Measurements from ENCODE around the gene SEC22B.
A peak's percentile ranks its signal among the peaks of the same experiment; 100 is the strongest.
"Not testable (repeated sequence)": the region's sequence is repeated elsewhere in the genome, so short reads cannot be mapped to it uniquely, and the experiment has no call there.

SEC22B gene

DNA sequence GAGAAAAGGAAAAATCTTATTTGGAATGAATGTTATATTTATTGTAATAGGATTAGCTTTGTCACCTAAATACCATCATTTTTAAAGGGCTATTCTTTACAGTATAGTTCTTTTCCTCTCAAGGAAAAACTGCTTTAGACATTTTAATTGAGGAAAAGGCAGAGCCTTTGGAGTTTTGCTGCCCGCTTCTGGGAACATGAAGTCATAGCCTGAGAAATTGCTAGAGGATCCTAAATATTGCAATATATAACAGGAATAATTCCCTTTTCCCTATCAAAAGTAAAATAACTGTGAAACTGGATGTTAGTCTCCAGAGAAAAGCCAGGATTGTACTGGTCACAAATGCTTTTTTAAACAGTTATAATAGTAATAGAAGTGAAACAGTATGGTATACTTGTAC lies 30.5 kb downstream of the SEC22B start:
- not testable (repeated sequence) for DNase-seq (ENCODE audit: low read depth in 2 of 2)

DNA sequence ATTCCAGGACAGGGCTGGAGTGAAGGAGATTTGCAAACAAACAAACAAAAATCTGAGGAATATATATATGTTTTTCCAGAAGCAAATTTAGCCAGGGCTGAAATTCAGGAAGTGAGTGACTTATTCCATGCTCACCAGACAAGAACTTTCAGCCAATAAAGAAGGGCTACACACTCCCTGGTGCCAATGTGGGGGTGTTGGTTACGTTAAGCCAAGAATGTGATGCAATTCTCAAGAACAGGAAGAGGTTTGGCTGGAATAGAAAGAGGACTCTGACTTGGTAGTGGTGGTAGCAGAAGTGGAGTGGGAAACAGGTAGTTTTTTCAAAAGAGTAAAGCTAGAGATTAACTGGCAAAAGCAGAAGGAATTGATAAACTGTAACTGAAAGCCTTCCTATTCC lies 31.7 kb downstream of the SEC22B start:
- not testable (repeated sequence) for DNase-seq (ENCODE audit: low read depth in 2 of 2)

- DNase-seq (ENCODE audit: low read depth in 2 of 2), result not testable (repeated sequence)
These were observed 32.2 kb downstream of the SEC22B start for GRCh38 chr1:120144169-120144568.

DNA sequence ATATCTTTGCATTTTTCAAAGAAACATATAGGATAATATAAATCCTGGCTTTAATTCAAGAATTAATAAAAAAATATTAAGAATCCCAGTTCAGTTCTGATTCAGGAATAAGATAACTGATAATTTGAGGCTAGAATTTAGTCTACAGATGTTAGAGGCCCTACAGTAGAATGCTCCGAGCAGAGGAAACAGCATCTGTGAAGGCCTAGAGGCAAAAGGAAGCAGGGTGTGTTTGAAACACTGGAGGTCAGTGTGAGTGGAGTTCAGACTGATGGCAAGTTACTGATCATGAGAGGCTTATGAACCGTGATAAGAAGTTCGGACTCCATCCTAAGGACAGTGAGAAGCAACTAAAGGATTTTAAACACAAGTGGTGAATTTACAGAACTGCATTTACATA lies 33.0 kb downstream of the SEC22B start:
- not testable (repeated sequence) for DNase-seq (ENCODE audit: low read depth in 2 of 2)

GRCh38 chr1:120142512-120143263 lies 33.6 kb downstream of the SEC22B start:
- peak; percentile 10 to 18 for DNase-seq (ENCODE audit: low read depth in 2 of 2)

GRCh38 chr1:120141865-120142264 lies 34.5 kb downstream of the SEC22B start:
- DNase-seq (ENCODE audit: low read depth in 2 of 2), result not testable (repeated sequence)

- DNase-seq (ENCODE audit: low read depth in 2 of 2), result not testable (repeated sequence)
These were observed 35.6 kb downstream of the SEC22B start for GRCh38 chr1:120140656-120141265.

- DNase-seq (ENCODE audit: low read depth in 2 of 2), result not testable (repeated sequence)
These were observed 40.2 kb downstream of the SEC22B start for GRCh38 chr1:120136086-120136485.

DNA sequence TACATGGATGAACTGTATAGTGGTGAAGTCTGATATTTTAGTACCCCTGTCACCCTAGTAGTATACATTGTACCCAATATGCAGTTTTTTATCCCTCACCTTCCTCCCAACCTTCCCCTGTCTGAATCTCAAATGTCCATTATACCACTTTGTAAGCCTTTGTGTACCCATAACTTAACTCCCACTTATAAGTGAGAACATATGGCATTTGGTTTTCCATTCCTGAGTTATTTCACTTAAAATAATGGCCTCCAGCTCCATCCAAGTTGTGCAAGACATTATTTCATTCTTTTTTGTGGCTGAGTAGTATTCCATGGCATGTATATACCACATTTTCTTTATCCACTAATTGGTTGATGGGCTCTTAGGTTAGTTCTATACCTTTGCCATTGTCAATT lies 42.4 kb downstream of the SEC22B start:
- not testable (repeated sequence) for DNase-seq (ENCODE audit: low read depth in 2 of 2)

GRCh38 chr1:120133228-120133927 lies 42.9 kb downstream of the SEC22B start:
- DNase-seq (ENCODE audit: low read depth in 2 of 2), result no peak

DNA sequence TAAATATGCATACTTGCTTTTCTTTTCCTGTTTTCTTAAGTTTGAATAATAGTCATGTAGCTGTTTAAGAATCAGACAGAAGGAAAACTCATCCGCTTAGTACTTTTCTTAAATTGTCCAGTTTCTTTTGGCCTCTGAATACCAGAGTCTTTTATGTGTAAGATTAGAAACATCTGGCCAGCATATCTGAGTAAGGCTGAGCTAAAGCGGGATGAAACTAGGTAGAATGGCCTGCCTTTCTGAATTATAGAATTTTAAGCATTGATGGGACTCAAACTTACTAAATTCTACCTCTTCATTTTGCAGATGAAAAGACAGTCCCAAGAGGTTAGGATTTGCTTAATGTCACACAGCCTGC lies 43.9 kb downstream of the SEC22B start:
- DNase-seq (ENCODE audit: low read depth in 2 of 2), result not testable (repeated sequence)

- DNase-seq (ENCODE audit: low read depth in 2 of 2), result not testable (repeated sequence)
These were observed 44.5 kb downstream of the SEC22B start for GRCh38 chr1:120131611-120132405.

- not testable (repeated sequence) for DNase-seq (ENCODE audit: low read depth in 2 of 2)
These were observed 48.4 kb downstream of the SEC22B start for GRCh38 chr1:120127921-120128320.

- not testable (repeated sequence) for DNase-seq (ENCODE audit: low read depth in 2 of 2)
These were observed 50.1 kb downstream of the SEC22B start for GRCh38 chr1:120126216-120126615.

- DNase-seq (ENCODE audit: low read depth in 2 of 2), result not testable (repeated sequence)
These were observed 51.7 kb downstream of the SEC22B start for GRCh38 chr1:120124628-120125027.

GRCh38 chr1:120123813-120124510 lies 52.4 kb downstream of the SEC22B start:
- not testable (repeated sequence) for DNase-seq (ENCODE audit: low read depth in 2 of 2)

GRCh38 chr1:120122262-120122893 lies 53.9 kb downstream of the SEC22B start:
- DNase-seq (ENCODE audit: low read depth in 2 of 2), result not testable (repeated sequence)

DNA sequence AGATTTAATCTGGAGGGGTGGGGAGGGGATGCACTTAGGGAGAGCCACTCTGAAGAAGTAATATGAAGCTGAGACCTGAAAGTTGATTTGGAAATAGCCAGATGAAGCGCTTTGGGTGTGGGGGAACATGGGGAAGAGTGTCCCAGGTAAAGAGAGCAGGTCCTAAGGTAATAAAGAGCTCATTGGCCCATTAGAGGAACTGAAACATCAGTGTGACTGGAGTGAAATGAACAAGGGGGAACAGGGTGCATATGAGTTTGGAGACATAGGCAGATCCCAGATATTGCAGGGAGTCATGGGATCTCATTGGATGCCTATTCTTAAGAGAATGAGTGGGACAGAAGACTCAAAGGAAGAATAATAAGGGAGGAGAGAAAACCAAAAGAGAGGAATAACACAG lies 54.5 kb downstream of the SEC22B start:
- DNase-seq (ENCODE audit: low read depth in 2 of 2), result not testable (repeated sequence)

GRCh38 chr1:120120525-120120924 lies 55.8 kb downstream of the SEC22B start:
- DNase-seq (ENCODE audit: low read depth in 2 of 2), result not testable (repeated sequence)

DNA sequence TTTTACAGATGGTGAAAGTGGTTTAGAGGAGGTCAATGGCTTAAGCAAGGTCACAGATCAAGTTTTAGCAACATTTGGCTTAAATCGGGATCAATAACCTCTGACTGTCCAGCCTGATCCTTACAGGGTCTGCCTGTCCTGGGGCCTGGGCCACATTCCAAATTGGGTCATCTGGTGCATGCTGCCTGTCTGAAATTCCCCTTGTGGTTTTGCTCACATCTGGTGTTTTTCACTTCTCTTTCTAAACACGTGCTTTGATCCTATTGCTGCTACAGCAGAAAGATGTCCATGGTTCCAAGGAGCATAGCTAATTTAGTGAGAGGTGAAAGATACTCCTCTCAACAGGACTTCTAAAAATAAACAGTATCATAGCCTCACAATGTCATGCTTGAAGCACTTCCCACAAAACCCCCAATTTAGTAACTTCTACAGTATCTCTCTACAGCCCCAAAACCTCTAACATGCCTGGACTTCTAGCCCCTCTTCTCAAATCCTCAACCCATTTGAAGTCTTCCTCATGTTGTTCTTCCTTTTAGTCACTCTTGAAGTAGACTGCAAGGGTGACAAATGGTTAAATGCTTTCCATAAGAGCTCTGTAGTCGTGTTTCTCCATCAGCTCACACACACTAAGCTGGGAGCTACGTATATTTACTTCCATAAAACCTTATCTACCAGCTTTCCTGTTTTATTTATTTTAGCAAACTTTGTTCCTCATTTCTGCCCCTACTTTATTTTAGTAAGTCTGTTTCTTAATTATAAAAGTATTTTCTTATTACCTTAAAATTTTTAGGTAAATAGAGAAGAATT lies 58.7 kb downstream of the SEC22B start:
- not testable (repeated sequence) for DNase-seq (ENCODE audit: low read depth in 2 of 2)
